Keratinocyte (primary cell): ENCODE data around the gene MSGN1. TPM values are rescaled to one million over a fixed set of nuclear protein-coding genes. Genes with fewer than 3 reads are reported as not detected.
A peak's percentile ranks its signal among the peaks of the same experiment; 100 is the strongest.

Source experiments
- DNase-seq: peaks from one replicate; pipeline ENCODE4 v3.0.0-alpha.2; 2011; ENCODE audit warnings: low read depth, missing footprints, low spot score
- FAIRE-seq: peaks from 2 replicates; lab custom pipeline; 2011; peaks lifted over from hg19 to GRCh38; lab: Jason Lieb, UNC
- H2AFZ ChIP-seq: 2 replicates; pipeline ENCODE4 v1.6.0; 2012; ENCODE audit warnings: low read length, control low read depth, inconsistent platforms; ENCODE audit not compliant: control insufficient read depth
- H3K27ac ChIP-seq: 2 replicates; pipeline ENCODE4 v1.5.1; 2011; ENCODE audit warnings: low read length; ENCODE audit not compliant: control insufficient read depth, insufficient read depth
- H3K27me3 ChIP-seq: 3 replicates; pipeline ENCODE4 v1.6.0; 2011; ENCODE audit warnings: low read length; ENCODE audit not compliant: control insufficient read depth, insufficient read depth; ENCODE audit errors: extremely low read depth
- H3K36me3 ChIP-seq, 2 experiments: 2 replicates in 1 of 2; 3 replicates in 1 of 2; pipeline ENCODE4 v1.5.1; 2011; ENCODE audit warnings: low read length in 2 of 2, mild to moderate bottlenecking in 1 of 2; ENCODE audit not compliant: control insufficient read depth in 2 of 2, insufficient read depth in 2 of 2; ENCODE audit errors: extremely low read depth in 1 of 2
- H3K4me1 ChIP-seq: 3 replicates; pipeline ENCODE4 v1.5.1; 2011; ENCODE audit warnings: low read length; ENCODE audit not compliant: control insufficient read depth, insufficient read depth; ENCODE audit errors: extremely low read depth
- H3K4me2 ChIP-seq: 3 replicates; pipeline ENCODE4 v1.6.0; 2011; ENCODE audit warnings: low read depth, low read length; ENCODE audit not compliant: control insufficient read depth, insufficient read depth; ENCODE audit errors: extremely low read depth
- H3K4me3 ChIP-seq, 3 experiments: fragments of 200-600 bp in 1 of 3; sonication (generic) in 1 of 3; 2 replicates in 2 of 3; 3 replicates in 1 of 3; pipeline ENCODE4 v1.5.1; 2011 to 2016; ENCODE audit warnings: low read length in 3 of 3, mild to moderate bottlenecking in 3 of 3, control low read depth in 2 of 3, inconsistent platforms in 1 of 3, low read depth in 1 of 3, mixed read lengths in 1 of 3, mixed run types in 1 of 3, moderate library complexity in 1 of 3; ENCODE audit not compliant: control insufficient read depth in 2 of 3, insufficient read depth in 2 of 3; ENCODE audit errors: extremely low read depth in 1 of 3
- H3K79me2 ChIP-seq: 2 replicates; pipeline ENCODE4 v1.6.0; 2012; ENCODE audit warnings: low read length; ENCODE audit not compliant: control insufficient read depth, insufficient read depth
- H3K9ac ChIP-seq: 3 replicates; pipeline ENCODE4 v1.6.0; 2011; ENCODE audit warnings: low read length; ENCODE audit not compliant: control insufficient read depth, insufficient read depth; ENCODE audit errors: extremely low read depth
- H3K9me1 ChIP-seq: 3 replicates; pipeline ENCODE4 v1.6.0; 2011; ENCODE audit warnings: low read length; ENCODE audit not compliant: control insufficient read depth, insufficient read depth; ENCODE audit errors: extremely low read depth
- H3K9me3 ChIP-seq: 2 replicates; pipeline ENCODE4 v1.5.1; 2012; ENCODE audit warnings: low read depth, low read length; ENCODE audit not compliant: control insufficient read depth
- H4K20me1 ChIP-seq: 3 replicates; pipeline ENCODE4 v1.6.0; 2011; ENCODE audit warnings: low read length; ENCODE audit not compliant: control insufficient read depth, insufficient read depth; ENCODE audit errors: extremely low read depth
- CTCF ChIP-seq, 3 experiments: IDR thresholded peaks in 1 of 3; conservative IDR thresholded peaks in 1 of 3; optimal IDR thresholded peaks in 1 of 3; 2 replicates in 2 of 3; 3 replicates in 1 of 3; pipeline versions ENCODE3 to v1.5.1; 2011; ENCODE audit warnings: low read length in 3 of 3, mild to moderate bottlenecking in 3 of 3, moderate library complexity in 2 of 3, control low read depth in 1 of 3, inconsistent platforms in 1 of 3; ENCODE audit not compliant: insufficient read depth in 2 of 3; ENCODE audit errors: extremely low read depth in 1 of 3
- EZH2 ChIP-seq: IDR thresholded peaks from one replicate; pipeline ENCODE4 v1.6.1; 2012; ENCODE audit warnings: inconsistent platforms, mild to moderate bottlenecking, low read length, moderate library complexity
- dilution Hi-C: fragments of 300-500 bp; cut with MboI; formaldehyde crosslinking; loops from one replicate; pipeline ENCODE4 v1.7.0; 2020; ENCODE audit warnings: low sequenced_read_pairs; ENCODE audit not compliant: extremely low pct_ligation_motif_present
- polyA plus RNA-seq, 5 experiments: library from polyadenylated mRNA; depleted of rRNA in 3 of 5; stranded (reverse) in 3 of 5; stranded (forward) in 1 of 5; unstranded in 1 of 5; fragments of >200 nt; gene quantifications; 1 replicate in 1 of 5; 2 replicates in 3 of 5; 3 replicates in 1 of 5; pipeline versions ENCODE4 v1.2.1 to v1.2.3, GENCODE V29; 2011 to 2012; ENCODE audit warnings: missing spikeins in 2 of 5, low read depth in 1 of 5, low replicate concordance in 1 of 5

The MSGN1 gene
- polyA plus RNA-seq, 1 donor (not counting 4 experiments of a cell fraction or from before 2014, with no cell fraction given), result 0.22 TPM

GRCh38 chr2:17851731-17852585, 35.7 kb downstream of the MSGN1 start:
- Histone ChIP-seq H4K20me1 (no peaks in the 10 kb centered on the region), H3K9me3 (no peaks in the 10 kb centered on the region), H3K4me2 (no peak overlapping the region), H3K27me3 (no peaks in the 10 kb centered on the region), H3K79me2 (no peaks in the 10 kb centered on the region), H3K4me1 (no peaks in the 10 kb centered on the region), H2AFZ (no peak overlapping the region), H3K9ac (no peak overlapping the region), H3K4me3 (no peak overlapping the region), H3K27ac (no peak overlapping the region), H3K9me1 (no peaks in the 10 kb centered on the region), H3K36me3 (no peaks in the 10 kb centered on the region)
- TF ChIP-seq CTCF (optimal IDR thresholded peaks at IDR 0.05 in 1 of 3, IDR thresholded peaks at IDR 0.05 in 1 of 3, conservative IDR thresholded peaks at IDR 0.05 in 1 of 3; ENCODE audit: extremely low read depth in 1 of 3, insufficient read depth in 2 of 3, low read length in 3 of 3) (peak; percentile 83 to 96 (median 85)), EZH2 (no peak)
- dilution Hi-C loops, result no loop called here
- FAIRE-seq, result peak; percentile 55
- DNase-seq, result peak; percentile 4

GRCh38 chr2:17853799-17854198, 37.5 kb downstream of the MSGN1 start:
- no peaks in the 10 kb centered on the region for H3K9me1 ChIP-seq
- FAIRE-seq (no peak), DNase-seq (no peak)
- no peak overlapping the region for H3K9ac ChIP-seq
- H3K79me2 ChIP-seq, result no peaks in the 10 kb centered on the region
- H4K20me1 ChIP-seq, result no peaks in the 10 kb centered on the region
- dilution Hi-C loops, result no loop called here
- TF ChIP-seq CTCF (optimal IDR thresholded peaks at IDR 0.05 in 1 of 3, IDR thresholded peaks at IDR 0.05 in 1 of 3, conservative IDR thresholded peaks at IDR 0.05 in 1 of 3; ENCODE audit: extremely low read depth in 1 of 3, insufficient read depth in 2 of 3, low read length in 3 of 3) (no peak), EZH2 (no peak)
- no peak overlapping the region for H3K4me3 ChIP-seq
- H3K9me3 ChIP-seq, result no peaks in the 10 kb centered on the region
- no peaks in the 10 kb centered on the region for H3K27me3 ChIP-seq
- H3K36me3 ChIP-seq, result no peaks in the 10 kb centered on the region
- H3K4me1 ChIP-seq, result no peaks in the 10 kb centered on the region
- H3K4me2 ChIP-seq, result no peak overlapping the region
- no peak overlapping the region for H3K27ac ChIP-seq
- H2AFZ ChIP-seq, result no peak overlapping the region
